Measurements from ENCODE around the gene TRPC4AP.

TRPC4AP gene

GRCh38 chr20:34989670-34990069, 102.9 kb downstream of the TRPC4AP start:
- DNase-seq (ENCODE audit: low read depth in 2 of 3, low spot score in 2 of 3), result no peak

GRCh38 chr20:34989118-34989517, 103.5 kb downstream of the TRPC4AP start:
- no peak for DNase-seq (ENCODE audit: low read depth in 2 of 3, low spot score in 2 of 3)

- no peak for DNase-seq (ENCODE audit: low read depth in 2 of 3, low spot score in 2 of 3)
Measured at GRCh38 chr20:34988191-34988540, 104.4 kb downstream of the TRPC4AP start.

GRCh38 chr20:34987288-34988190, 105.1 kb downstream of the TRPC4AP start:
- DNase-seq (ENCODE audit: low read depth in 2 of 3, low spot score in 2 of 3), result no peak

- no peak for DNase-seq (ENCODE audit: low read depth in 2 of 3, low spot score in 2 of 3)
Measured at GRCh38 chr20:34986311-34987287, 106.0 kb downstream of the TRPC4AP start.

- DNase-seq (ENCODE audit: low read depth in 2 of 3, low spot score in 2 of 3), result no peak
Measured at GRCh38 chr20:34985461-34986310, 106.9 kb downstream of the TRPC4AP start.

- no peak for DNase-seq (ENCODE audit: low read depth in 2 of 3, low spot score in 2 of 3)
Measured at GRCh38 chr20:34984756-34985261, 107.8 kb downstream of the TRPC4AP start.

- DNase-seq (ENCODE audit: low read depth in 2 of 3, low spot score in 2 of 3), result no peak
Measured at GRCh38 chr20:34983995-34984735, 108.4 kb downstream of the TRPC4AP start.

GRCh38 chr20:34983089-34983820, 109.4 kb downstream of the TRPC4AP start:
- DNase-seq (ENCODE audit: low read depth in 2 of 3, low spot score in 2 of 3), result no peak

- DNase-seq (ENCODE audit: low read depth in 2 of 3, low spot score in 2 of 3), result no peak
Measured at GRCh38 chr20:34982270-34983088, 110.1 kb downstream of the TRPC4AP start.

- DNase-seq (ENCODE audit: low read depth in 2 of 3, low spot score in 2 of 3), result no peak
Measured at GRCh38 chr20:34980543-34981233, 111.9 kb downstream of the TRPC4AP start.

- DNase-seq (ENCODE audit: low read depth in 2 of 3, low spot score in 2 of 3), result no peak
Measured at GRCh38 chr20:34979366-34980153, 113.0 kb downstream of the TRPC4AP start.

GRCh38 chr20:34978092-34978744, 114.4 kb downstream of the TRPC4AP start:
- no peak for DNase-seq (ENCODE audit: low read depth in 2 of 3, low spot score in 2 of 3)

GRCh38 chr20:34977365-34978091, 115.1 kb downstream of the TRPC4AP start:
- no peak for DNase-seq (ENCODE audit: low read depth in 2 of 3, low spot score in 2 of 3)

- no peak for DNase-seq (ENCODE audit: low read depth in 2 of 3, low spot score in 2 of 3)
Measured at GRCh38 chr20:34976286-34976685, 116.3 kb downstream of the TRPC4AP start.

GRCh38 chr20:34974246-34974645, 118.4 kb downstream of the TRPC4AP start:
- no peak for DNase-seq (ENCODE audit: low read depth in 2 of 3, low spot score in 2 of 3)

Measured in activated CD8-positive, alpha-beta memory T cell treated with anti-CD3 and anti-CD28 coated beads for 48 hours (primary cell).